ENCODE measurements around the gene RFX4. TPM values are rescaled to one million over a fixed set of nuclear protein-coding genes. Genes with fewer than 3 reads are reported as not detected.
"Not testable (repeated sequence)": the region's sequence is repeated elsewhere in the genome, so short reads cannot be mapped to it uniquely, and the experiment has no call there.

The RFX4 gene
- total RNA-seq, 6 experiments from 2014 or later = not detected

GRCh38 chr12:106684497-106684896 lies 101.7 kb downstream of the RFX4 start:
- no peaks in the 10 kb centered on the region for H3K9me3 Mint-ChIP-seq
- no peak for DNase-seq
- peaks cover 4% of the 10 kb centered on the region for H3K27me3 Mint-ChIP-seq (ENCODE audit: insufficient read depth)
- H3K36me3 Mint-ChIP-seq (ENCODE audit: low read depth) = no peaks in the 10 kb centered on the region
- no peak overlapping the region for H3K27ac Mint-ChIP-seq
- H3K4me3 Mint-ChIP-seq = no peak overlapping the region
- H3K4me1 Mint-ChIP-seq (ENCODE audit: low read depth) = no peaks in the 10 kb centered on the region
- TF ChIP-seq, protein P1, sequence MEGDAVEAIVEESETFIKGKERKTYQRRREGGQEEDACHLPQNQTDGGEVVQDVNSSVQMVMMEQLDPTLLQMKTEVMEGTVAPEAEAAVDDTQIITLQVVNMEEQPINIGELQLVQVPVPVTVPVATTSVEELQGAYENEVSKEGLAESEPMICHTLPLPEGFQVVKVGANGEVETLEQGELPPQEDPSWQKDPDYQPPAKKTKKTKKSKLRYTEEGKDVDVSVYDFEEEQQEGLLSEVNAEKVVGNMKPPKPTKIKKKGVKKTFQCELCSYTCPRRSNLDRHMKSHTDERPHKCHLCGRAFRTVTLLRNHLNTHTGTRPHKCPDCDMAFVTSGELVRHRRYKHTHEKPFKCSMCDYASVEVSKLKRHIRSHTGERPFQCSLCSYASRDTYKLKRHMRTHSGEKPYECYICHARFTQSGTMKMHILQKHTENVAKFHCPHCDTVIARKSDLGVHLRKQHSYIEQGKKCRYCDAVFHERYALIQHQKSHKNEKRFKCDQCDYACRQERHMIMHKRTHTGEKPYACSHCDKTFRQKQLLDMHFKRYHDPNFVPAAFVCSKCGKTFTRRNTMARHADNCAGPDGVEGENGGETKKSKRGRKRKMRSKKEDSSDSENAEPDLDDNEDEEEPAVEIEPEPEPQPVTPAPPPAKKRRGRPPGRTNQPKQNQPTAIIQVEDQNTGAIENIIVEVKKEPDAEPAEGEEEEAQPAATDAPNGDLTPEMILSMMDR (IDR thresholded peaks at IDR 0.05) = no peak

GRCh38 chr12:106685381-106685780 lies 102.6 kb downstream of the RFX4 start:
- Mint-ChIP-seq H3K27ac (no peak overlapping the region), H3K4me1 (ENCODE audit: low read depth) (no peaks in the 10 kb centered on the region), H3K4me3 (no peak overlapping the region), H3K36me3 (ENCODE audit: low read depth) (no peaks in the 10 kb centered on the region), H3K9me3 (no peaks in the 10 kb centered on the region), H3K27me3 (ENCODE audit: insufficient read depth) (peaks cover 4% of the 10 kb centered on the region)
- TF ChIP-seq, protein P1 (IDR thresholded peaks at IDR 0.05) = no peak
- DNase-seq = no peak

GRCh38 chr12:106687672-106688071 lies 104.9 kb downstream of the RFX4 start:
- Mint-ChIP-seq H3K27me3 (ENCODE audit: insufficient read depth) (peaks cover 4% of the 10 kb centered on the region), H3K9me3 (no peaks in the 10 kb centered on the region), H3K4me3 (no peak overlapping the region), H3K4me1 (ENCODE audit: low read depth) (no peaks in the 10 kb centered on the region), H3K36me3 (ENCODE audit: low read depth) (no peaks in the 10 kb centered on the region), H3K27ac (no peak overlapping the region)
- no peak for DNase-seq
- TF ChIP-seq, protein P1 (IDR thresholded peaks at IDR 0.05) = no peak

GRCh38 chr12:106690569-106691305 lies 107.9 kb downstream of the RFX4 start:
- Mint-ChIP-seq H3K36me3 (ENCODE audit: low read depth) (no peaks in the 10 kb centered on the region), H3K27ac (no peak overlapping the region), H3K27me3 (ENCODE audit: insufficient read depth) (peaks cover 6% of the 10 kb centered on the region), H3K4me3 (no peak overlapping the region), H3K9me3 (no peaks in the 10 kb centered on the region), H3K4me1 (ENCODE audit: low read depth) (no peaks in the 10 kb centered on the region)
- DNase-seq = no peak
- TF ChIP-seq, protein P1 (IDR thresholded peaks at IDR 0.05) = no peak

DNA sequence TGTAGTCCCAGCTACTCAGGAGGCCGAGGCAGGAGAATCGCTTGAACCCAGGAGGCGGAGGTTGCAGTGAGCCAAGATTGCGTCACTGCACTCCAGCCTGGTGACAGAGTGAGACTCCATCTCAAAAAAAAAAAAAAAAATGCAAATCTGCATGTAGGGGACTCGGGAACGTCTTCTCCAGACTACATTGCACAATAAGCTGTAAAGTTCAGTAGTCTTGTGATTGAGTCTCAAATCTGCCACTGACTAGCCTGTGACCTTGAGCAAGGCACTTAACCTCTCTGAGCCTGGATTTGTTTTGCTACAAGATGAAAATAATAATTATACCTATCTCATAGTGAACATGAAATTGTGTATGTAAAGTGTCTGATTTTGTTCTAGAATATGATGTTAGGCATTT lies 109.2 kb downstream of the RFX4 start:
- H3K27ac Mint-ChIP-seq; H3K36me3 Mint-ChIP-seq (ENCODE audit: low read depth); DNase-seq; H3K4me3 Mint-ChIP-seq; H3K9me3 Mint-ChIP-seq; H3K27me3 Mint-ChIP-seq (ENCODE audit: insufficient read depth); H3K4me1 Mint-ChIP-seq (ENCODE audit: low read depth): not testable (repeated sequence)

DNA sequence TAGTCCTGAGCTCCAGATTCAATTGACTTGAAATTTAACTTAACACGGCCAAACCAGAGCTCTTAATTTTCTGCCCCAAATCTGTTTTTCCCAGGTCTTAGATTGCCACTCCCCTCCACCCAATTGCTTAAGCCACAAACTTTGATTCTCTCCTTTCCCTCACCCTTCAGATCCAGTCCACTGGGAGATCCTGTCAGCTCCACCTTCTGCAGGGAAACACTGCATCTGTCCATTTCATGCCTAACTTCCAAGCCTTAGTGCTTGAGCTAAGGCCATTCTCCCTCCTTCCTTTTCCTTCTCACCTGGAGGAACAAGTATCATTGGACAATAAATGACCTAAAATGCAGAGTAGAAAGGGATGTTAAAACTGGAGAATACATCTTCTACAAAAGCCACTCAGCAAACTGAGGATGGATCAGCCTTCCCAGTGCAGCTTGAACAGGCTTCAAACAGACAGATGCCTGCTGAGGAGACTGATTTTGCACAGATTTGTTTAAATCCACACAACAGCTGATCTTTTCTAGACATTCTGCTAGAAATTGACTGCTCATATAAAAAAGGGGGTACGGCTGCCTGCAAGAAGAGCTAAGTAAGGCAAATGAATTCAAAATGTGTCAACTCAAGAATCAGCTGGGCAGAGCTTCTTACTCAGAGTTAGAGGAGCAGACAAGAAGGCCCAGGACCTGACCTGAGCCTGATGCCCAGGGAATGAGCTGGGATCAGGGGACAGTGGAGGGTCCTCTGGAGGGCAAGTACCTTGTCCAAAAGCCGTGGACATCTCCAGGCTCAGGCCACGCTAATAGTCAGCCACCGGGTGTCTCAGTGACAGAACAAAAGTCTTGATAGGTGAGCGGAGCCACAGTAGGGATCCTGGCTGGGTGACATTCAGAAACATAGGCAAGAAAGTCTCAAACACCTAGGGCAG lies 110.4 kb downstream of the RFX4 start:
- H3K4me3 Mint-ChIP-seq = no peak overlapping the region
- no peak overlapping the region for H3K27ac Mint-ChIP-seq
- DNase-seq = no peak
- H3K36me3 Mint-ChIP-seq (ENCODE audit: low read depth) = no peaks in the 10 kb centered on the region
- no peaks in the 10 kb centered on the region for H3K4me1 Mint-ChIP-seq (ENCODE audit: low read depth)
- H3K9me3 Mint-ChIP-seq = no peaks in the 10 kb centered on the region
- TF ChIP-seq, protein P1 (IDR thresholded peaks at IDR 0.05) = no peak
- H3K27me3 Mint-ChIP-seq (ENCODE audit: insufficient read depth) = peaks cover 2% of the 10 kb centered on the region
